Stimulated activated CD8-positive, alpha-beta memory T cell treated with anti-CD3 and anti-CD28 coated beads, Interleukin-7, amount 100 ng/mL, for 4 hours (primary cell): ENCODE results near the gene AFAP1.
A peak's percentile ranks its signal among the peaks of the same experiment; 100 is the strongest.

ENCODE experiments used
- DNase-seq, 2 donors: peaks; one replicate each; pipeline ENCODE4 v3.0.0-alpha.2; 2020; ENCODE audit warnings: low read depth in 2 of 2

Gene AFAP1

GRCh38 chr4:7939377-7940108 lies at the start of gene AFAP1:
Gene AFAP1 (minus strand): TSS chr4:7939861. CDS start chr4:7872078, 67,783 bp downstream.
- peak; percentile 70 to 81 for DNase-seq

GRCh38 chr4:7988437-7988836 lies 48.8 kb upstream of the AFAP1 start:
- no peak for DNase-seq

DNA sequence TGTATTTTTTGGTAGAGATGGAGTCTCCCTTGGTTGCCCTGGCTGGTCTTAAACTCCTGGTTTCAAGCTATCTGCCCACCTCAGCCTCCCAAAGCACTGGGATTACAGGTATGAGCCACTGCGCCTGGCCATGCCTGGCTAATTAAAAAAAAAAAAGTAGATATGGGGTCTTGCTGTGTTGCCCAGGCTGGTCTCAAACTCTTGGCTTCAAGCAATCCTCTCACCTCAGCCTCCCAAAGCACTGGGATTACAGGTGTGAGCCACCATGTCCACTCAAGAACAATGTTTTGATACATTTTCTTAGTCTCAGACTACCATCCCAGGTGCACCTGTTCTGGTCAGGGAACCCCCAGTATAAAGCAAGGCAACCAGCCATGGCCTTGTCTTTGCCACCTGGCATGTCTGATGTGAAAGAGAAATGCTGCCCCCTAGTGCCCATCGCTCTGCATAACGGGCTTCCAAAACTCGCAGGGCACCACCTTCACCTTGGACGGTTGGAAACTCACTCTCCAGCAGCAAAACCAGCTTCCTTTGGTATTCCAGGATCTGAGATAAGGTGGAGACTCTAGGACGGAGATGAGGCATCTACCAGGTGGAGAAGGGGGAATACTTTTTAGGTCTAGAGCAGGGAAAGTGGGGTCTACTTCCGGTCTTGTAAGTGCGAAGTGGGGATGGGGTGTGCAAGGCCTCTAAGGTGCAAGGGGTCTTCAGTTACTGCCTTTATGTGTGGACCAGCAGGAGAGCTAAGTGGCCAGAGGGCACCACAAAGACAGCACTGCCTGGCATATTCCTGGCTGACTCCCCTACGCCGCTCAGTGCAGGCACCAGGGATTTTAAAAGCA lies 47.7 kb upstream of the AFAP1 start:
- DNase-seq: peak; percentile 39 to 68

- no peak for DNase-seq
These were observed 46.3 kb upstream of the AFAP1 start for GRCh38 chr4:7985891-7986441.

GRCh38 chr4:7985072-7985471 lies 45.4 kb upstream of the AFAP1 start:
- DNase-seq: no peak

DNA sequence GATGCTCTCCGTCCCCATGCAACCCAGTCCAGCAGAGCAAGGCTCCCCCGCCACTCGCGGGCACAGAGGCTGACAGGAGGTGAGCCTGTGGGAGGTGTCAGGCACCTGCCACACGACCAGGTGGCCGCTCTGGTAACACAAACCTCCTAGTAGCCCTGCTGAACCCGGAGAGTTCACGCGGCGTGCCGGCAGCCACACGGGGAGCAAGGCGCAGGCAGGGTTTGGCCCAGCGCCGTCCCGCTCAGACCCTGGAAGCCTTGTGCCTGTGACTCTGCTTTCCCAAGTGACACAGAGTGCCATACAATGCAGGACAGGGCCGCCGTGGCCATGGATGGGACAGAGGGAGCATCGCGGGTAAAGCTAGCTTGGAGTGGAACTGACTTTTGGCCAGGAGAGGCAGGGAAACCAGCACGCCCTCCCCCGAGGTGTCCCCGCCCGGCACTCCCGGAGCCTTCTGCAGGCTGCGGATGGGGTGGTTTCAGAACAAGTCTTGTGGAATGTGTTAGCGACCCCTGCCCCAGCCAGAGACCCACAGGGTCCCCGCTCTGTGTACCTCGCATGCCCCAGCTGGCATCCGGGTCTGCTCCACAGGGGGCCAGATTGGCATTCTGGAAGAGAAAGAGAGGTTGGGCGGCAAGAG lies 44.7 kb upstream of the AFAP1 start:
- DNase-seq: no peak

GRCh38 chr4:7983296-7983695 lies 43.6 kb upstream of the AFAP1 start:
- no peak for DNase-seq

DNA sequence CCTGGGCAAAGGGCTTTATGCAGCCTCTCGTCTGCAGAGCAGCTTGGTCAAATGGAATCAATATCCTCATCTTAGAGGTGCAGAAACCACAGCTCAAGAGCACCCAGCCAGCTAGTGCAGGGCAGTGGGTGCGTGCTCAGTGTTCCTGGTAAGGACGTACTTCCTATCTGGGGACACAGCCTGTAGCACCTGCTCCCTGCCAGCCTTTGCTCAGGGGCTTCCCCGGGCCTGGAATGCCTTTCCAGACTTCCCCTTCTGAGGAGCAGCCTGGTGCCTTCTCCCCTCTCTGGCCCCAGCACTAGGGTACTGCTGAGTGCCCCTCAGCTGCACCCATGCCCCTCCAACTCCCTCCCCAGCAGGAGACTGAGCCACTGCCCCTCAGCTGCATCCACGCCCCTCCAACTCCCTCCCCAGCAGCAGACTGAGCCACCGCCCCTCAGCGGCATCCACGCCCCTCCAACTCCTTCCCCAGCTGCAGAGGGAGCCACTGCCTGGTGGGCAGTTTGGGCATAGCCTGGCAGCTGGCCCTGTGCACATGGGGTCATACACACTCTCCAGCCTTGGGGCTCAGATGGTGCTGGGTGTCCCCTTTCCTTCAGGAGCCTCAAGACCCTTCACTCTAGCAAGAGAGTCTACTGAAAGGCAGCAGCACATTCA lies 42.2 kb upstream of the AFAP1 start:
- no peak for DNase-seq

DNA sequence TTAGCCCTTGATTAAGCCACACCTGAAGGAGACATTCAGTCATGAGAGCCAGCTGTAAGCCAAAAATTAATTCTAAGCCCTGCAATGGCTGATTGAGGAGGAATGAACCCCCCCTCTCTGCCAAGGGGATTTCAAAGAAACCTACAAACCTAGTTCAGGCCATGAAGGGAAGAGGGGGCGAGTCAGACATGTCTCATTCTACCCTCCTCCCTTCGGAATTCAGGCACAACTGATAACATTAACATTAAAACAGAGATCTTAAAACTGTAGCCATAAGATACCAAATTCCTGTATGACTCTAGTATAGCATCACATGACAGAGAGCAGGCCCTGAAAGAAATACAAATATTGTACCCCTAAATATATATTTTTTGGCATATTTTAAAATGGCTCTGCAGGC lies 40.4 kb upstream of the AFAP1 start:
- DNase-seq: no peak

DNA sequence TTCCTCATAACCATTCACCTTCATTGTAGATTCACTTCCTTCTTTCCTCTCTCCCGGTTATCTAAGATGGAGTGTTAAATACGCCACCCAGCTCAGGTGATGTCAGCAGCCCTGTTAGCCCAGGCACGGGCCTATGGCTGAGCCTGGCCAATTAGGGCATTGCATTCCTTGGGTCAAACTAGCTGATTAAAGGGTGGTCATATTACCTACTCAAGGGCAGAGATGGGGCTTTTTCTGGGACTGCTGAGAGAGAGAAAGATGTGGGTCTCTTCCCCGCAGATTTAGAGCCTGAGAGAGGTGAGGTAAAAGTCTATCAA lies 39.9 kb upstream of the AFAP1 start:
- no peak for DNase-seq

- DNase-seq: no peak
These were observed 39.4 kb upstream of the AFAP1 start for GRCh38 chr4:7978907-7979651.

- no peak for DNase-seq
These were observed 38.8 kb upstream of the AFAP1 start for GRCh38 chr4:7978489-7978888.

GRCh38 chr4:7976634-7977033 lies 37.0 kb upstream of the AFAP1 start:
- DNase-seq: no peak

- no peak for DNase-seq
These were observed 36.4 kb upstream of the AFAP1 start for GRCh38 chr4:7976025-7976424.

DNA sequence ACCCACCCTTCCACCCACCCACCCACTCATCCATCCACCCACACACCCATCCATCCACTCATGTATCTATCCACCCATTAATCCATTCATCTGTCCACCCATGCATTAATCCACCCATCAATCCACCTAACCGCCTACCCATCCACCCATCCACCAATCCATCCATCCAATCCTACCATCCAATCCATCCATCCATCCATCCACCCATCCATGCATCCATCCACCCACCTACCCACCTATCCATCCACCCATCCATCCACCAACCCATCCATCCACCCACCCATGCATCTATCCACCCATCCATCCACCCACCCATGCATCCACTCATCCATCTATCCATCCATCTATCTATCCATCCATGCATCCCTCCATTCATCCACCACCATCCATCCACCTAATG lies 34.8 kb upstream of the AFAP1 start:
- DNase-seq: no peak

DNA sequence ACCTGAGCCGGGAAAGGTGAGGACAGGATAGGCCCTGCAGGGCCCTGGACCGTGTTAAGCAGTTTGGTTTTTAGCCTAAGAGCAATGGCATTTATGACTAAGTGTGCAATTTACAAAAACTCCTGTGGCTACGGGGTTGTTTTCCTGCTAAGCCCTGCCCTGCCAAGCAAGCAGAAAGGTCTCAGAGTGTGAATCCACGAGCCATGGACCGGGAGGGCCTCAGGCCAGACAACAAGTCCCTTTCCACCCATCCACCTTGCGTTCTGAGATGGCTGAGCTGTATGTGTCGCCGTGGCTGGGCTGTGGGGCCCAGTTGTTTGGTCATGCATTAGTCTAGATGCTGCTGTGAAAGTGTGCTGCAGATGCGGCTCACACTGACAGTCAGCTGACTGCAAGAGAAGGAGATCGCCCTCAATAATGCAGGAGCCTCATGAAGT lies 33.9 kb upstream of the AFAP1 start:
- DNase-seq: no peak

DNA sequence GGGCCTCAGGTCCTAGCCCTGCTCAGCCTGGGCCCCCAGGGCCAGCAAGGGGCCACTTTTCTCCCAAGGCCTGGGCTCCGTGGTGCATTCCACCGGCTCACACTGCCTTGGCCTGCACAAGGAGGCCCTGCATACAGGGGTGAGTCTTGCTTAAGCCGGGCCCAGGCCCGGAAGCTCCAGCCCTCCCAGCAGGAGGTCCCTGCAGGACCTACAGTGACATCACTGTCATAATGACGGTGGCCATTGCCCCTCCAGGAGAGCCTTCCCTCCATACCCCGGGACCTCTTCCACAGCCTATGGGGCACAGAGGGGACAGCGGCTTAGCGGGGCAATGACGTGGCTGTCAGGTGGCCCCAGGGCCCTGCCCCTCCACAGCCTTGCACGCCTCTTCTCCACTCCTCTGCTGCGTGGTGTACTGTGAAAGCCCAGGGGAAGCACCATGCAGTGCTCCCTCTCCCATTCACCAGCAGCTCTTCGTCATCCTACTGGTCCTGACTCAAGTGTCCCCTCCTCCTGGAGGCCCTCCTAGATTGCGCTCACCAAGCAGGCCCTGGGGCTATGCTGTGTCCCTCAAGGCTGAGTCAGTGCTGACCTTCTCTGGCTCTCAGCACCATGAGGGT lies 32.3 kb upstream of the AFAP1 start:
- DNase-seq: no peak

DNA sequence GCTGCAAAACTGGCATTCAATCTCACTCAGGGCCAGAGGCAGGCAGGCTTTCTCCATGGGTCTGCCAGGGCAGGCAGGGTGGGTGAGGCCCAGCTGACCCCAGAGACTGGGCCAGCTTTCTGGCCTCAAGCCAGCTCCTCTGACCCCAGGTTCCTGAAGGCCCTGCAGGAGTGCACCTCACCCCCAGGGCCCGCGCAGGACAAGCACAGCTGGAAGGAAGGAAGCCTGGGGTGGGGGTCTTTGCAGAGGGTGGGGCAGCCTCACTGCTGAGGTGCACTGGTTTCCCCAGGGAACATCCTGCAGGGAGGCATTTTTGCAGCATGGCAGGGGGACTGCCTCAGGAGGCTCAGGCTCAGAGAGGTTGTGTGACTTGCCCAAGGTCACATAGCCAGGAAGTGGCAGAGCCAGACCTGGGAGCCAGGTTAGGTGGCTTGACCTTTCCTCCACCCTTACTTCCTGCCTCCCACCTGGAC lies 31.5 kb upstream of the AFAP1 start:
- no peak for DNase-seq

GRCh38 chr4:7970361-7970946 lies 30.8 kb upstream of the AFAP1 start:
- DNase-seq: no peak

- DNase-seq: no peak
These were observed 28.7 kb upstream of the AFAP1 start for GRCh38 chr4:7968262-7968896.
